Upper lobe of left lung (tissue), 6 donors: ENCODE measurements around the gene TLE1. TPM values are rescaled to one million over a fixed set of nuclear protein-coding genes. Genes with fewer than 3 reads are reported as not detected.

Experiments
- ATAC-seq, 2 donors: fragments of 200-7000 bp; cut with Tn5 transposase; one replicate each; pipeline ENCODE4 v1.9.1; 2022; ENCODE audit warnings: mild to moderate bottlenecking in 2 of 2, moderate library complexity in 2 of 2; ENCODE audit not compliant: low FRiP score in 2 of 2
- DNase-seq, 2 donors: peaks; one replicate each; pipeline ENCODE4 v3.0.0-alpha.2; 2019 to 2020
- H3K27ac ChIP-seq, 4 donors: fragments of 200-600 bp; sonication (generic); one replicate each; pipeline ENCODE4 v1.5.1; 2016 to 2019
- H3K27me3 ChIP-seq, 4 donors: fragments of 200-600 bp; sonication (generic); one replicate each; pipeline ENCODE4 v1.5.1; 2017 to 2019
- H3K36me3 ChIP-seq, 4 donors: fragments of 200-600 bp; sonication (generic); one replicate each; pipeline ENCODE4 v1.5.1; 2016 to 2019
- H3K4me1 ChIP-seq, 4 donors: fragments of 200-600 bp; sonication (generic); one replicate each; pipeline ENCODE4 v1.5.1; 2018 to 2019
- H3K4me3 ChIP-seq, 4 donors: fragments of 200-600 bp; sonication (generic); one replicate each; pipeline ENCODE4 v1.5.1; 2017 to 2019; ENCODE audit warnings: mild to moderate bottlenecking in 2 of 4, moderate library complexity in 1 of 4
- H3K9me3 ChIP-seq, 4 donors: fragments of 200-600 bp; sonication (generic); one replicate each; pipeline ENCODE4 v1.5.1; 2018 to 2019
- EP300 ChIP-seq, 4 donors: sonication (generic); formaldehyde crosslinking; IDR thresholded peaks; one replicate each; pipeline ENCODE4 v1.5.1; 2017; ENCODE audit warnings: antibody characterized with exemption in 4 of 4, control low read depth in 2 of 4
- POLR2A ChIP-seq, 4 donors: fragments of 450-650 bp; IDR thresholded peaks; one replicate each; pipeline ENCODE4 v1.5.1; 2016 to 2017; ENCODE audit warnings: antibody characterized with exemption in 4 of 4, mild to moderate bottlenecking in 2 of 4
- POLR2AphosphoS5 ChIP-seq, 2 donors: sonication (generic); formaldehyde crosslinking; IDR thresholded peaks; one replicate each; pipeline ENCODE4 v1.5.1; 2017; ENCODE audit warnings: antibody characterized with exemption in 2 of 2
- WGBS, 2 donors: methylation state at CpG; one replicate each; pipeline ENCODE4 v1.1.5; 2017 to 2018; 5-methylcytosine and 5-hydroxymethylcytosine counted together
- total RNA-seq, 6 donors: library from RNA; depleted of rRNA in 4 of 6; stranded (reverse); fragments of >200 nt in 4 of 6; gene quantifications; one replicate each; pipeline versions ENCODE4 v1.1.0 to v1.2.1, GENCODE V29; 2016 to 2021
- TF ChIP-seq, protein P1 (sequence below), 6 experiments: fragments of 450-650 bp in 4 of 6; fragments of 200-600 bp in 2 of 6; sonication (generic) in 2 of 6; IDR thresholded peaks; one replicate each; pipeline ENCODE4 v1.5.1; 2016 to 2019; ENCODE audit warnings: antibody characterized with exemption in 6 of 6
- donor health status: DM: no; HTN: no; CAD: no; lungs with moderate emphysema.
- donor health status: DM: no; HTN: yes; CAD: no; lungs with severe emphysema.

The TLE1 gene
- total RNA-seq, 6 donors from 2014 or later, result 17.3 to 55.5 (median 27.6) TPM

DNA sequence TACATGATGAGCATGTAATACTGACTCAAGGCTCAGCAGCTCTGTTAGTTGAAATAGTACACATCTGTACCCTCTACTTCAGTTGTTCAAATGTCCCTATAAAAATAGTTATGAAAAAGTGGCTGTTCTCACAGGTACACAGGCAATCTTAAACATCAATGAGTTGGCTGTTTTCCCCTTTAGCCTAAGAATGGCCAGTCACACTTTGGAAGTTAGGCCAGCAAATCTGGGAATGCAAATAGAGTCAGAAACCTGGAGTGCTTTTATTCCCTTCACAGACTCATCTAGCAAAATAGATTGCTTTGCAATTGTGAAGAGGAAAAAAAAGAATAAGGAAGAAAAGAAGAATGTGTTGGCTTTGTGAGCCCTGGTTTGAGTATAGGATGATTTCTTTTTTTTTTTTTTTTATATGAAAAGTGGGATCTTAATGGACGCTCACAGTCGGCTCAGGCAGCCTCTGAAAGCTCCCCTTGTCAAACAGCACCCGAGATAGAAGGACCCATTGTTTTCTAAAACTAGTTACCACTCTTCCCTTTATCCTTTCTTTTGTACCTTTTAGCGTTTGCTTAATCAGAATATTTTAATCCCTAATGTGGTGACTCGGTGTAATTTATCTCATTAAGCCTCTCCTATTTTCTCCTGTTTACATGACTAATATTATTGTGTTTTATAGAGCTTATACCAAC is 27.9 kb upstream of the TLE1 start:
- Histone ChIP-seq H3K36me3 (no peaks in the 10 kb centered on the region), H3K9me3 (no peaks in the 10 kb centered on the region), H3K4me3 (no peak overlapping the region), H3K27ac (no peak overlapping the region), H3K4me1 (no peaks in the 10 kb centered on the region), H3K27me3 (no peaks in the 10 kb centered on the region)
- DNase-seq (no peak), ATAC-seq (no peak)
- TF ChIP-seq, protein P1, sequence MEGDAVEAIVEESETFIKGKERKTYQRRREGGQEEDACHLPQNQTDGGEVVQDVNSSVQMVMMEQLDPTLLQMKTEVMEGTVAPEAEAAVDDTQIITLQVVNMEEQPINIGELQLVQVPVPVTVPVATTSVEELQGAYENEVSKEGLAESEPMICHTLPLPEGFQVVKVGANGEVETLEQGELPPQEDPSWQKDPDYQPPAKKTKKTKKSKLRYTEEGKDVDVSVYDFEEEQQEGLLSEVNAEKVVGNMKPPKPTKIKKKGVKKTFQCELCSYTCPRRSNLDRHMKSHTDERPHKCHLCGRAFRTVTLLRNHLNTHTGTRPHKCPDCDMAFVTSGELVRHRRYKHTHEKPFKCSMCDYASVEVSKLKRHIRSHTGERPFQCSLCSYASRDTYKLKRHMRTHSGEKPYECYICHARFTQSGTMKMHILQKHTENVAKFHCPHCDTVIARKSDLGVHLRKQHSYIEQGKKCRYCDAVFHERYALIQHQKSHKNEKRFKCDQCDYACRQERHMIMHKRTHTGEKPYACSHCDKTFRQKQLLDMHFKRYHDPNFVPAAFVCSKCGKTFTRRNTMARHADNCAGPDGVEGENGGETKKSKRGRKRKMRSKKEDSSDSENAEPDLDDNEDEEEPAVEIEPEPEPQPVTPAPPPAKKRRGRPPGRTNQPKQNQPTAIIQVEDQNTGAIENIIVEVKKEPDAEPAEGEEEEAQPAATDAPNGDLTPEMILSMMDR (IDR thresholded peaks at IDR 0.05), result no peak
- TF ChIP-seq POLR2AphosphoS5 (IDR thresholded peaks at IDR 0.05) (no peak), POLR2A (IDR thresholded peaks at IDR 0.05) (no peak), EP300 (IDR thresholded peaks at IDR 0.05) (no peak)
- WGBS, 2 donors, result 68 to 76% methylated on average over 5 of the region's 5 CpGs

DNA sequence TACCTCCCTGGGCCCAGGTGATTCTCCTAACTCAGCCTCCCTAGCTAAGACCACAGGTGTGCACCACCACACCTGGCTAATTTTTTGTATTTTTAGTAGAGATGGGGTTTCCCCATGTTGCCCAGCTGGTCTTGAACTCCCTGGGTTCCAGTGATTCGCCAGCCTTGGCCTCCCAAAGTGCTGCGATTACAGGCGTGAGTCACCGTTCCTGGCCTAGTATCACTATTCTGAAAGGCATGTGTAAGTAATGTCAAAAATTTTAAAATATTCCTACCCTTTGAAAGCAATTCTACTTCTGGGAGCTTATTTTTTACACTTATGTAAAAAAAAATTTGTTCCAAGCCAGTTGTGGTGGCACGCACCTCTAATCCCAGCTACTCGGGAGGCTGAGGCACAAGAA is 27.1 kb upstream of the TLE1 start:
- Histone ChIP-seq H3K4me3 (no peak overlapping the region), H3K9me3 (no peaks in the 10 kb centered on the region), H3K27ac (no peak overlapping the region), H3K36me3 (no peaks in the 10 kb centered on the region), H3K27me3 (no peaks in the 10 kb centered on the region), H3K4me1 (no peaks in the 10 kb centered on the region)
- ATAC-seq (no peak), DNase-seq (no peak)
- 96% methylated on average over 6 of the region's 6 CpGs for WGBS, 2 donors
- TF ChIP-seq POLR2A (IDR thresholded peaks at IDR 0.05) (no peak), POLR2AphosphoS5 (IDR thresholded peaks at IDR 0.05) (no peak), EP300 (IDR thresholded peaks at IDR 0.05) (no peak)
- TF ChIP-seq, protein P1 (IDR thresholded peaks at IDR 0.05), result no peak

DNA sequence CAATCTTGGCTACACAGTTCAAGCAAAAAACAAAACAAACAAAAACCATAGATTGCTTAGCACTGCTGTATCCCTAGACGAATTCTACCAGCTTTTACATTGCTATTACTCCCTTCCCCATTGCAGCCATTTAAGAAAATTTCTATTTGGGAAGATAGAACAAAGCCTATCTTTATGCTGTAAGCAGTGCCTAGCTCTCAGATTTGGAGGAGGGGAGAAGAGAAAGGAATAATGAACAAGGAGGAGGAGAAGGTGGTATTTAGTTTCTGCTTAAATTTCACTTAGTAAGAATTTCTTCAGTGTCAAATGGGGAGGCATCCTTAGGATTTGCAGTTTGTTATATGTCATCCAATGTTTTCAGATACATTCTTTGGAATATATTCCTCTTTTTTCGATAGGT is 16.2 kb upstream of the TLE1 start:
- no peaks in the 10 kb centered on the region for H3K9me3 ChIP-seq
- 92 to 95% methylated on average over 2 of the region's 2 CpGs for WGBS, 2 donors
- H3K27ac ChIP-seq, result no peak overlapping the region
- no peak for DNase-seq
- no peaks in the 10 kb centered on the region for H3K4me1 ChIP-seq
- no peaks in the 10 kb centered on the region for H3K36me3 ChIP-seq
- ATAC-seq, result no peak
- H3K27me3 ChIP-seq, result no peaks in the 10 kb centered on the region
- TF ChIP-seq, protein P1 (IDR thresholded peaks at IDR 0.05), result no peak
- TF ChIP-seq EP300 (IDR thresholded peaks at IDR 0.05) (no peak), POLR2A (IDR thresholded peaks at IDR 0.05) (no peak), POLR2AphosphoS5 (IDR thresholded peaks at IDR 0.05) (no peak)
- H3K4me3 ChIP-seq, result no peak overlapping the region

DNA sequence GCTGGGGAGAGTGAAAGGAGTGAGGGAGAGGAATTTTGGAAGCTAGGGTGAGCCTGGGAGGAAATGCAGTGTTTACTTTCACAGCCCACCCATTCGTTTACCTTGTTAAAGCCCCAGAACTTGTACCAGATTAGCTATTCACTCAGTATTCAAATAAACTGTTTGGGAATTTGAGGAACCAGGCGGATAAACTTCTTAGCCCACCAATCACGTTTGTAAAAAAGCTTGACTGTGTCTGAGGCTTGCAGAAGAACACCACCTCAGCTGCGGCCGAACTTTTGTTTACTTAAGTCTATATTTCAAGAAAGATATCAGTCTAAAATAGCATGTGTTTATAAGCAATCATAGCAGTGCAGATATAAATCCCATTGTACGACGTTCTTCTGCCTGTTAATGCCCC is 5.2 kb upstream of the TLE1 start:
- ATAC-seq, result no peak
- no peak for DNase-seq
- no peaks in the 10 kb centered on the region for H3K27me3 ChIP-seq
- no peak for TF ChIP-seq POLR2A (IDR thresholded peaks at IDR 0.05)
- TF ChIP-seq EP300 (IDR thresholded peaks at IDR 0.05), result no peak
- TF ChIP-seq, protein P1 (IDR thresholded peaks at IDR 0.05), result no peak
- no peak for TF ChIP-seq POLR2AphosphoS5 (IDR thresholded peaks at IDR 0.05)
- H3K27ac ChIP-seq, result no peak overlapping the region
- H3K4me1 ChIP-seq, result peaks cover 6 to 22% (median 12%) of the 10 kb centered on the region in 4 donors
- no peaks in the 10 kb centered on the region for H3K9me3 ChIP-seq
- H3K36me3 ChIP-seq, result no peaks in the 10 kb centered on the region
- H3K4me3 ChIP-seq, result no peak overlapping the region
- WGBS, 2 donors, result 13 to 22% methylated on average over 7 of the region's 7 CpGs
